ENCODE data around the gene FARSA. TPM values are rescaled to one million over a fixed set of nuclear protein-coding genes. Genes with fewer than 3 reads are reported as not detected.

Gene FARSA
- total RNA-seq, 1 experiment from 2014 or later: 59.7 TPM

GRCh38 chr19:12945479-12946091 is 12.1 kb upstream of the FARSA start, which contains the start of gene RAD23A:
RAD23A (plus strand) TSS chr19:12945862; CDS start chr19:12945949, 87 bp downstream.
- peaks cover 27% of the 10 kb centered on the region for H3K36me3 ChIP-seq (ENCODE audit: insufficient read depth, low read length)
- H3K9ac ChIP-seq (ENCODE audit: low read length): peak within 1 kb of the TSS; percentile 84
- H3K4me1 ChIP-seq (ENCODE audit: low read length): peaks cover 26% of the 10 kb centered on the region
- peak within 1 kb of the TSS; percentile 85 for H3K4me3 ChIP-seq (ENCODE audit: low read length)
- H4K20me1 ChIP-seq (ENCODE audit: insufficient read depth, low read depth, low read length): peaks cover 2% of the 10 kb centered on the region; the same call in 1 of the 2 replicates
- no peaks in the 10 kb centered on the region for H3K9me2 ChIP-seq (replicated peaks; ENCODE audit: insufficient read depth, low read length)
- no peaks in the 10 kb centered on the region for H3K9me3 ChIP-seq (ENCODE audit: low read length)
- peaks cover 22% of the 10 kb centered on the region for H3K79me2 ChIP-seq (ENCODE audit: low read length)
- H2AFZ ChIP-seq (ENCODE audit: low read length): no peak within 1 kb of the TSS
- no peaks in the 10 kb centered on the region for H3K27me3 ChIP-seq (ENCODE audit: low read length)
- H3K27ac ChIP-seq (ENCODE audit: low read length): peak within 1 kb of the TSS; percentile 60
- H3K4me2 ChIP-seq (ENCODE audit: low read depth, low read length, poor library complexity, severe bottlenecking): peak within 1 kb of the TSS; percentile 90
- DNase-seq: peak; percentile 99

- H3K4me1 ChIP-seq (ENCODE audit: low read length): peaks cover 40% of the 10 kb centered on the region
These were observed 10.7 kb upstream of the FARSA start for GRCh38 chr19:12944104-12944674.

GRCh38 chr19:12943437-12944044 is 10.0 kb upstream of the FARSA start:
- peak; percentile 64 for DNase-seq
- Histone ChIP-seq H3K4me1 (ENCODE audit: low read length) (peaks cover 40% of the 10 kb centered on the region), H3K9ac (ENCODE audit: low read length) (no peak overlapping the region), H3K27ac (ENCODE audit: low read length) (no peak overlapping the region), H3K4me2 (ENCODE audit: low read depth, low read length, poor library complexity, severe bottlenecking) (peak overlapping the region; percentile 39), H2AFZ (ENCODE audit: low read length) (no peak overlapping the region), H3K79me2 (ENCODE audit: low read length) (peaks cover 42% of the 10 kb centered on the region), H3K9me3 (ENCODE audit: low read length) (no peaks in the 10 kb centered on the region), H4K20me1 (ENCODE audit: insufficient read depth, low read depth, low read length) (peaks cover 22% of the 10 kb centered on the region), H3K27me3 (ENCODE audit: low read length) (no peaks in the 10 kb centered on the region), H3K9me2 (replicated peaks; ENCODE audit: insufficient read depth, low read length) (no peaks in the 10 kb centered on the region), H3K36me3 (ENCODE audit: insufficient read depth, low read length) (peaks cover 46% of the 10 kb centered on the region), H3K4me3 (ENCODE audit: low read length) (no peak overlapping the region)

More at GRCh38 chr19:12944104-12944674, 10.7 kb upstream of the FARSA start:
- DNase-seq: peak; percentile 61
- peak overlapping the region; percentile 39 for H3K4me2 ChIP-seq (ENCODE audit: low read depth, low read length, poor library complexity, severe bottlenecking)
- H3K9me2 ChIP-seq (replicated peaks; ENCODE audit: insufficient read depth, low read length): no peaks in the 10 kb centered on the region
- no peak overlapping the region for H3K9ac ChIP-seq (ENCODE audit: low read length)
- H2AFZ ChIP-seq (ENCODE audit: low read length): no peak overlapping the region
- peaks cover 16% of the 10 kb centered on the region for H4K20me1 ChIP-seq (ENCODE audit: insufficient read depth, low read depth, low read length)
- H3K27ac ChIP-seq (ENCODE audit: low read length): peak overlapping the region; percentile 58
- H3K36me3 ChIP-seq (ENCODE audit: insufficient read depth, low read length): peaks cover 41% of the 10 kb centered on the region
- no peaks in the 10 kb centered on the region for H3K9me3 ChIP-seq (ENCODE audit: low read length)
- H3K4me3 ChIP-seq (ENCODE audit: low read length): no peak overlapping the region
- peaks cover 36% of the 10 kb centered on the region for H3K79me2 ChIP-seq (ENCODE audit: low read length)
- H3K27me3 ChIP-seq (ENCODE audit: low read length): no peaks in the 10 kb centered on the region

GRCh38 chr19:12940897-12941296 is 7.4 kb upstream of the FARSA start:
- no peaks in the 10 kb centered on the region for H3K9me3 ChIP-seq (ENCODE audit: low read length)
- DNase-seq: peak; percentile 65
- peaks cover 22% of the 10 kb centered on the region for H4K20me1 ChIP-seq (ENCODE audit: insufficient read depth, low read depth, low read length)
- H3K27me3 ChIP-seq (ENCODE audit: low read length): no peaks in the 10 kb centered on the region
- peak overlapping the region; percentile 86 for H3K27ac ChIP-seq (ENCODE audit: low read length)
- peaks cover 33% of the 10 kb centered on the region for H3K36me3 ChIP-seq (ENCODE audit: insufficient read depth, low read length)
- no peak overlapping the region for H2AFZ ChIP-seq (ENCODE audit: low read length)
- H3K4me1 ChIP-seq (ENCODE audit: low read length): peaks cover 42% of the 10 kb centered on the region
- H3K4me2 ChIP-seq (ENCODE audit: low read depth, low read length, poor library complexity, severe bottlenecking): peak overlapping the region; percentile 83
- H3K4me3 ChIP-seq (ENCODE audit: low read length): peak overlapping the region; percentile 96; the same call in 1 of the 2 replicates
- no peaks in the 10 kb centered on the region for H3K9me2 ChIP-seq (replicated peaks; ENCODE audit: insufficient read depth, low read length)
- H3K79me2 ChIP-seq (ENCODE audit: low read length): peaks cover 24% of the 10 kb centered on the region
- peak overlapping the region; percentile 99; the same call in 1 of the 2 replicates for H3K9ac ChIP-seq (ENCODE audit: low read length)

- Histone ChIP-seq H3K9me2 (replicated peaks; ENCODE audit: insufficient read depth, low read length) (no peaks in the 10 kb centered on the region), H3K4me1 (ENCODE audit: low read length) (peaks cover 42% of the 10 kb centered on the region), H3K9me3 (ENCODE audit: low read length) (no peaks in the 10 kb centered on the region), H3K36me3 (ENCODE audit: insufficient read depth, low read length) (peaks cover 33% of the 10 kb centered on the region), H3K4me3 (ENCODE audit: low read length) (peak overlapping the region; percentile 96), H3K27ac (ENCODE audit: low read length) (peak overlapping the region; percentile 86), H4K20me1 (ENCODE audit: insufficient read depth, low read depth, low read length) (peaks cover 22% of the 10 kb centered on the region), H3K27me3 (ENCODE audit: low read length) (no peaks in the 10 kb centered on the region), H3K4me2 (ENCODE audit: low read depth, low read length, poor library complexity, severe bottlenecking) (peak overlapping the region; percentile 83), H3K79me2 (ENCODE audit: low read length) (peaks cover 24% of the 10 kb centered on the region), H2AFZ (ENCODE audit: low read length) (no peak overlapping the region), H3K9ac (ENCODE audit: low read length) (peak overlapping the region; percentile 99)
- no peak for DNase-seq
These were observed 6.5 kb upstream of the FARSA start for GRCh38 chr19:12939975-12940423.

GRCh38 chr19:12938779-12939601 is 5.5 kb upstream of the FARSA start:
- H3K79me2 ChIP-seq (ENCODE audit: low read length): peaks cover 24% of the 10 kb centered on the region
- peak overlapping the region; percentile 96 for H3K4me3 ChIP-seq (ENCODE audit: low read length)
- H3K27ac ChIP-seq (ENCODE audit: low read length): peak overlapping the region; percentile 86
- H3K36me3 ChIP-seq (ENCODE audit: insufficient read depth, low read length): peaks cover 33% of the 10 kb centered on the region
- H3K27me3 ChIP-seq (ENCODE audit: low read length): no peaks in the 10 kb centered on the region
- no peaks in the 10 kb centered on the region for H3K9me3 ChIP-seq (ENCODE audit: low read length)
- H3K9ac ChIP-seq (ENCODE audit: low read length): peak overlapping the region; percentile 99
- peaks cover 22% of the 10 kb centered on the region for H4K20me1 ChIP-seq (ENCODE audit: insufficient read depth, low read depth, low read length)
- no peaks in the 10 kb centered on the region for H3K9me2 ChIP-seq (replicated peaks; ENCODE audit: insufficient read depth, low read length)
- H3K4me1 ChIP-seq (ENCODE audit: low read length): peaks cover 40% of the 10 kb centered on the region
- H2AFZ ChIP-seq (ENCODE audit: low read length): no peak overlapping the region
- peak; percentile 68 for DNase-seq
- H3K4me2 ChIP-seq (ENCODE audit: low read depth, low read length, poor library complexity, severe bottlenecking): peak overlapping the region; percentile 83

- peak within 1 kb of the TSS; percentile 96 for H3K4me3 ChIP-seq (ENCODE audit: low read length)
- peaks cover 22% of the 10 kb centered on the region for H4K20me1 ChIP-seq (ENCODE audit: insufficient read depth, low read depth, low read length)
- H3K9me3 ChIP-seq (ENCODE audit: low read length): no peaks in the 10 kb centered on the region
- DNase-seq: peak; percentile 100
- H3K4me1 ChIP-seq (ENCODE audit: low read length): peaks cover 38% of the 10 kb centered on the region
- peaks cover 29% of the 10 kb centered on the region for H3K79me2 ChIP-seq (ENCODE audit: low read length)
- H3K36me3 ChIP-seq (ENCODE audit: insufficient read depth, low read length): peaks cover 28% of the 10 kb centered on the region
- no peaks in the 10 kb centered on the region for H3K9me2 ChIP-seq (replicated peaks; ENCODE audit: insufficient read depth, low read length)
- peak within 1 kb of the TSS; percentile 86 for H3K27ac ChIP-seq (ENCODE audit: low read length)
- peak within 1 kb of the TSS; percentile 99 for H3K9ac ChIP-seq (ENCODE audit: low read length)
- peak within 1 kb of the TSS; percentile 75; the same call in 1 of the 2 replicates for H2AFZ ChIP-seq (ENCODE audit: low read length)
- peak within 1 kb of the TSS; percentile 83 for H3K4me2 ChIP-seq (ENCODE audit: low read depth, low read length, poor library complexity, severe bottlenecking)
- no peaks in the 10 kb centered on the region for H3K27me3 ChIP-seq (ENCODE audit: low read length)
These were observed 4.6 kb upstream of the FARSA start, which contains the start of gene CALR for GRCh38 chr19:12937927-12938778. CALR (plus strand) TSS chr19:12938609; CDS start chr19:12938680, 71 bp downstream.

Data from Karpas-422 (cell line).